ENCODE results near the gene CFAP52. TPM values are rescaled to one million over a fixed set of nuclear protein-coding genes. Genes with fewer than 3 reads are reported as not detected.

The CFAP52 gene
- total and polyA plus RNA-seq, 2 of the 13 experiments (the other 11 are each of a cell fraction or from before 2014, with no cell fraction given), result not detected

GRCh38 chr17:9684955-9685621, 108.6 kb downstream of the CFAP52 start:
- Histone ChIP-seq H3K79me2 (ENCODE audit: insufficient read depth, low read length) (no peaks in the 10 kb centered on the region), H3K27me3 (ENCODE audit: control insufficient read depth in 1 of 2, insufficient read depth in 2 of 2, low read length in 2 of 2) (no peaks in the 10 kb centered on the region), H3K4me3 (replicated peaks in 1 of 3; ENCODE audit: insufficient read depth in 1 of 3, low read depth in 2 of 3, low read length in 3 of 3) (peak overlapping the region; percentile 13 to 47 (median 13); a peak in 3 of 6 replicates), H3K9ac (ENCODE audit: insufficient read depth, low read depth, low read length) (peak overlapping the region; percentile 23; the same call in 1 of the 2 replicates), H4K20me1 (ENCODE audit: insufficient read depth, low read length) (no peaks in the 10 kb centered on the region), H3K27ac (ENCODE audit: extremely low read length, insufficient read depth, low read length) (peak overlapping the region; percentile 52), H3K4me1 (ENCODE audit: insufficient read depth, low read length) (peaks cover 20% of the 10 kb centered on the region), H3K9me3 (ENCODE audit: low read length) (peaks cover 7% of the 10 kb centered on the region), H3K36me3 (replicated peaks in 1 of 2; ENCODE audit: control insufficient read depth in 1 of 2, insufficient read depth in 2 of 2, low read length in 2 of 2) (no peaks in the 10 kb centered on the region), H2AFZ (ENCODE audit: low read length) (no peak overlapping the region), H3K4me2 (ENCODE audit: low read depth, low read length) (peak overlapping the region; percentile 75)
- ATAC-seq (peak; percentile 98), DNase-seq (ENCODE audit: low spot score) (peak; percentile 92), FAIRE-seq (peak; percentile 53)
- intact Hi-C loops (cut with micrococcal nuclease; ENCODE audit: unreplicated experiment) (loop anchor here (1.0 to 2.0 kb wide), 2 partner anchors 37 to 40 kb away; partner anchors contain the start of gene USP43), in situ Hi-C loops (cut with HindIII; ENCODE audit: extremely low pct_ligation_motif_present, low pct_unique_long_range_greater_than_20kb) (no loop called here)
- ChIA-PET CTCF (ENCODE audit: low intra/inter-chr PET ratio, low total read pairs) (no interaction called here), POLR2A (interaction anchor here (0.7 to 1.5 kb wide), 4 partner anchors 37 to 437 kb away, joined by 3 to 7 read pairs (median 4); partner anchors contain the start of gene STX8)
- no TSS peak for BruUV-seq (replicated peaks)
- 18% methylated on average over 10 of the region's 10 CpGs for WGBS (ENCODE audit: low lambda C conversion rate)
- TF ChIP-seq CEBPB (IDR thresholded peaks at IDR 0.05; ENCODE audit: borderline replicate concordance, low read depth, low read length), result 0 out of 2 replicates have a peak, but pooled peaks have one; percentile 2
- no peak for TF ChIP-seq DMAP1 (CRISPR knock-in tag; IDR thresholded peaks at IDR 0.05)
- TF ChIP-seq PAXIP1 (CRISPR knock-in tag; conservative IDR thresholded peaks at IDR 0.05), result peak; percentile 62
- TF ChIP-seq RFX3 (CRISPR knock-in tag; IDR thresholded peaks at IDR 0.05), result no peak
- no peak for TF ChIP-seq ZBTB7B (CRISPR knock-in tag; IDR thresholded peaks at IDR 0.05)
- TF ChIP-seq RARA (CRISPR knock-in tag; IDR thresholded peaks at IDR 0.05), result peak; percentile 46; the same call in 1 of the 2 replicates
- no peak for TF ChIP-seq ETV6 (CRISPR knock-in tag; conservative IDR thresholded peaks at IDR 0.05)
- no peak for TF ChIP-seq IKZF4 (CRISPR knock-in tag; IDR thresholded peaks at IDR 0.05; ENCODE audit: borderline replicate concordance, low read depth, not compliant biosample characterization)
- no peak for TF ChIP-seq GATAD1 (CRISPR knock-in tag; IDR thresholded peaks at IDR 0.05)
- TF ChIP-seq SMAD3 (CRISPR knock-in tag; IDR thresholded peaks at IDR 0.05), result no peak
- TF ChIP-seq ZFP82 (CRISPR knock-in tag; IDR thresholded peaks at IDR 0.05; ENCODE audit: borderline replicate concordance), result no peak
- TF ChIP-seq ZNF441 (CRISPR knock-in tag; IDR thresholded peaks at IDR 0.05; ENCODE audit: borderline replicate concordance), result no peak
- TF ChIP-seq, protein P1, sequence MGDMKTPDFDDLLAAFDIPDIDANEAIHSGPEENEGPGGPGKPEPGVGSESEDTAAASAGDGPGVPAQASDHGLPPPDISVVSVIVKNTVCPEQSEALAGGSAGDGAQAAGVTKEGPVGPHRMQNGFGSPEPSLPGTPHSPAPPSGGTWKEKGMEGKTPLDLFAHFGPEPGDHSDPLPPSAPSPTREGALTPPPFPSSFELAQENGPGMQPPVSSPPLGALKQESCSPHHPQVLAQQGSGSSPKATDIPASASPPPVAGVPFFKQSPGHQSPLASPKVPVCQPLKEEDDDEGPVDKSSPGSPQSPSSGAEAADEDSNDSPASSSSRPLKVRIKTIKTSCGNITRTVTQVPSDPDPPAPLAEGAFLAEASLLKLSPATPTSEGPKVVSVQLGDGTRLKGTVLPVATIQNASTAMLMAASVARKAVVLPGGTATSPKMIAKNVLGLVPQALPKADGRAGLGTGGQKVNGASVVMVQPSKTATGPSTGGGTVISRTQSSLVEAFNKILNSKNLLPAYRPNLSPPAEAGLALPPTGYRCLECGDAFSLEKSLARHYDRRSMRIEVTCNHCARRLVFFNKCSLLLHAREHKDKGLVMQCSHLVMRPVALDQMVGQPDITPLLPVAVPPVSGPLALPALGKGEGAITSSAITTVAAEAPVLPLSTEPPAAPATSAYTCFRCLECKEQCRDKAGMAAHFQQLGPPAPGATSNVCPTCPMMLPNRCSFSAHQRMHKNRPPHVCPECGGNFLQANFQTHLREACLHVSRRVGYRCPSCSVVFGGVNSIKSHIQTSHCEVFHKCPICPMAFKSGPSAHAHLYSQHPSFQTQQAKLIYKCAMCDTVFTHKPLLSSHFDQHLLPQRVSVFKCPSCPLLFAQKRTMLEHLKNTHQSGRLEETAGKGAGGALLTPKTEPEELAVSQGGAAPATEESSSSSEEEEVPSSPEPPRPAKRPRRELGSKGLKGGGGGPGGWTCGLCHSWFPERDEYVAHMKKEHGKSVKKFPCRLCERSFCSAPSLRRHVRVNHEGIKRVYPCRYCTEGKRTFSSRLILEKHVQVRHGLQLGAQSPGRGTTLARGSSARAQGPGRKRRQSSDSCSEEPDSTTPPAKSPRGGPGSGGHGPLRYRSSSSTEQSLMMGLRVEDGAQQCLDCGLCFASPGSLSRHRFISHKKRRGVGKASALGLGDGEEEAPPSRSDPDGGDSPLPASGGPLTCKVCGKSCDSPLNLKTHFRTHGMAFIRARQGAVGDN (CRISPR knock-in tag; IDR thresholded peaks at IDR 0.05), result no peak
- no peak for TF ChIP-seq SAFB2 (CRISPR knock-in tag; IDR thresholded peaks at IDR 0.05; ENCODE audit: borderline replicate concordance, low read depth)
- no peak for TF ChIP-seq KMT2B (CRISPR knock-in tag; IDR thresholded peaks at IDR 0.05)
- peak; percentile 51 for TF ChIP-seq SKI (IDR thresholded peaks at IDR 0.05; ENCODE audit: partially characterized antibody)
